Fibroblast of skin of scalp (primary cell): Measurements from ENCODE around the gene USH2A.
"Not testable (repeated sequence)": the region's sequence is repeated elsewhere in the genome, so short reads cannot be mapped to it uniquely, and the experiment has no call there.

Experiments
- DNase-seq: peaks from one replicate; pipeline ENCODE4 v3.0.0-alpha.2; 2013

Gene USH2A

GRCh38 chr1:216388558-216388957 is 34.7 kb downstream of the USH2A start:
- no peak for DNase-seq

GRCh38 chr1:216387782-216388181 is 35.5 kb downstream of the USH2A start:
- DNase-seq, result no peak

GRCh38 chr1:216379441-216379840 is 43.8 kb downstream of the USH2A start:
- no peak for DNase-seq

- DNase-seq, result no peak
These were observed 55.0 kb downstream of the USH2A start for GRCh38 chr1:216368249-216368648.

- DNase-seq, result no peak
These were observed 56.3 kb downstream of the USH2A start for GRCh38 chr1:216366979-216367378.

GRCh38 chr1:216356945-216357344 is 66.3 kb downstream of the USH2A start:
- no peak for DNase-seq

GRCh38 chr1:216350186-216350585 is 73.1 kb downstream of the USH2A start:
- DNase-seq, result no peak

- peak; percentile 5 for DNase-seq
These were observed 76.7 kb downstream of the USH2A start for GRCh38 chr1:216346526-216346925.

- not testable (repeated sequence) for DNase-seq
These were observed 82.7 kb downstream of the USH2A start for GRCh38 chr1:216340542-216340941.

GRCh38 chr1:216332462-216332861 is 90.8 kb downstream of the USH2A start:
- DNase-seq, result no peak

- DNase-seq, result no peak
These were observed 91.2 kb downstream of the USH2A start for GRCh38 chr1:216332003-216332402.

GRCh38 chr1:216331211-216331610 is 92.0 kb downstream of the USH2A start:
- DNase-seq, result no peak

- peak; percentile 3 for DNase-seq
These were observed 93.0 kb downstream of the USH2A start for GRCh38 chr1:216330262-216330661.

GRCh38 chr1:216325946-216326345 is 97.3 kb downstream of the USH2A start:
- DNase-seq, result no peak

GRCh38 chr1:216325336-216325735 is 97.9 kb downstream of the USH2A start:
- no peak for DNase-seq

- DNase-seq, result no peak
These were observed 99.9 kb downstream of the USH2A start for GRCh38 chr1:216323344-216323743.

GRCh38 chr1:216314379-216315095 is 108.7 kb downstream of the USH2A start:
- peak; percentile 42 for DNase-seq

GRCh38 chr1:216310776-216311175 is 112.5 kb downstream of the USH2A start:
- DNase-seq, result peak; percentile 74

- no peak for DNase-seq
These were observed 116.4 kb downstream of the USH2A start for GRCh38 chr1:216306830-216307229.

- no peak for DNase-seq
These were observed 119.6 kb downstream of the USH2A start for GRCh38 chr1:216303690-216304089.

- no peak for DNase-seq
These were observed 129.6 kb downstream of the USH2A start for GRCh38 chr1:216293683-216294082.

GRCh38 chr1:216290074-216290473 is 133.2 kb downstream of the USH2A start:
- DNase-seq, result no peak

GRCh38 chr1:216285052-216285451 is 138.2 kb downstream of the USH2A start:
- no peak for DNase-seq

GRCh38 chr1:216281757-216282156 is 141.5 kb downstream of the USH2A start:
- no peak for DNase-seq
